VCaP (cell line): ENCODE results near the gene ARMC9.
"Not testable (repeated sequence)": the region's sequence is repeated elsewhere in the genome, so short reads cannot be mapped to it uniquely, and the experiment has no call there.

Experiments used
- H3K27ac ChIP-seq: fragments of 450-650 bp; 2 replicates; pipeline ENCODE4 v1.5.1; 2017
- TF ChIP-seq, protein P1 (sequence below): fragments of 450-650 bp; conservative IDR thresholded peaks from 2 replicates; pipeline ENCODE4 v1.5.1; 2017; ENCODE audit warnings: mild to moderate bottlenecking, moderate library complexity

ARMC9 gene

DNA sequence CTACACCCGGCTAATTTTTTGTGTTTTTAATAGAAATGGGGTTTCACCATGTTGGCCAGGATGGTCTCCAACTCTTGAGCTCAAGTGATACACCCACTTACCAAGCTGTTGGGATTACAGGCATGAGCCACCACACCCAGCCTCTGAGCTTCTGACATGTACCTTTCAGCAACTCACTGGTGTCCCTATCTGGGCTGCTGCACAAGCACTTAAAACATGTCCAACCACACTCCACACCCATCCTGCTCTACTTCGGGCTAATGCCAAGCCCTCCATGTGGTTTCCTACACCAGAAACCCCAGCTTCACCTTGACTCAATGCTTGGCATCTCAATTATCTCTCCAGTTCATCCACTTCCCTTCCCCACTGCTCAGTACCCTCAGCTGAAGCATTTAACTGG, 22.4 kb upstream of the ARMC9 start:
- TF ChIP-seq, protein P1, sequence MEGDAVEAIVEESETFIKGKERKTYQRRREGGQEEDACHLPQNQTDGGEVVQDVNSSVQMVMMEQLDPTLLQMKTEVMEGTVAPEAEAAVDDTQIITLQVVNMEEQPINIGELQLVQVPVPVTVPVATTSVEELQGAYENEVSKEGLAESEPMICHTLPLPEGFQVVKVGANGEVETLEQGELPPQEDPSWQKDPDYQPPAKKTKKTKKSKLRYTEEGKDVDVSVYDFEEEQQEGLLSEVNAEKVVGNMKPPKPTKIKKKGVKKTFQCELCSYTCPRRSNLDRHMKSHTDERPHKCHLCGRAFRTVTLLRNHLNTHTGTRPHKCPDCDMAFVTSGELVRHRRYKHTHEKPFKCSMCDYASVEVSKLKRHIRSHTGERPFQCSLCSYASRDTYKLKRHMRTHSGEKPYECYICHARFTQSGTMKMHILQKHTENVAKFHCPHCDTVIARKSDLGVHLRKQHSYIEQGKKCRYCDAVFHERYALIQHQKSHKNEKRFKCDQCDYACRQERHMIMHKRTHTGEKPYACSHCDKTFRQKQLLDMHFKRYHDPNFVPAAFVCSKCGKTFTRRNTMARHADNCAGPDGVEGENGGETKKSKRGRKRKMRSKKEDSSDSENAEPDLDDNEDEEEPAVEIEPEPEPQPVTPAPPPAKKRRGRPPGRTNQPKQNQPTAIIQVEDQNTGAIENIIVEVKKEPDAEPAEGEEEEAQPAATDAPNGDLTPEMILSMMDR, result no peak
- no peak overlapping the region for H3K27ac ChIP-seq

DNA sequence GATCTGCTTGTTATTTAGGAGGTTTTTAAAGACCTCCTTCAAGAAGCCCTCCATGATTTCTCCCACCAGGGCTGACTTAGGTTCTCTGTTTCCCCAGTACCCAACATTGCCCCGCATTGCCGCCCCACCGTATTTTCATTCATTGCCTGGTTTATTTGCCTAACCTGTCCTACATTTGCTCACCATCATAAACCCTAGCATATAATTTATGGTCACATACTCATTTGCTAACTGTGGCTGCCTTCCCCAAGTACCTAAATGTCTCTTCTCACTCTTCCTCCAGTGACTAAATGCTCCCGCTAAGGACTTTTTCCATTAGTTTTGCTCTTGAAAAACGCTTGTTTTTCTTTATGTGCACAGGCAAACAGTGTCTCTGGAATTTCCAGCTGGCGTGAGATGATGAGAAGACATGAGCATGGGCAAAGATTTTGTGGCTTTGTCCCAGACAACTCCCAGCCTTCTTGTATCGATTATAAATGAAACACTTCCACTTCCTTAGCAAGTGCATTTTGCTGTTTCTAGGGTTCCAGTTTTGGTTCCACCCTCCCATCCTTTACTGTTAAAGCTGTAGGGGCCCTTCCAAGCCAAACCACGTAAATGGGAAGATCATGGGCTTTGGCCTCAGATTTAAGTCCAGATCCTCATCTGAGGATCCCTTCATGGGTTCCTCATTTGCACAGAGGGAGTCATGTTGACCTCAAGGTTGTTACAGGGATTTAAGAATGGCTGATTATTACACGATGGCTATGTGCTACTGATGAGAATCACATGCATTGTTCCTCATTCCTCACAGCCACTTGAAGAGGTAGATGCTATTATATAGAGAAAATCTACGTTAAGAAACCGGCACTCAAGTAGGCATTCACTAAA, 21.0 kb upstream of the ARMC9 start:
- TF ChIP-seq, protein P1, result no peak

DNA sequence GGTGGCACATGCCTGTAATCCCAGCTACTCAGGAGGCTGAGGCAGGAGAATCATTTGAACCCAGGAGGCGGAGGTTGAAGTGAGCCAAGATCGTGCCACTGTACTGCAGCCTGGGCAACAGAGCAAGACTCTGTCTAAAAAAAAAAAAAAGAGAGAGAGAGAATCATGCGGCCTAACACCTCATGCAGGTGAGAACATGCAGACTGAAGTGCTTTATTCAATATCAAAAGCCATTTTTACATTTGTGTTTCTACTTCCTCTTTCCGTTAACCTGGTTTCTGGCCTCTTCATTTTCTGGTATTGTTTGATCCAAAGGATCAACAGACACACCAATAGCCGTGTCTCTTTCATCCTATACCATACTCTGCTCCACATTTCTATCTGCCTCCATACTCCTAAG, 19.6 kb upstream of the ARMC9 start:
- not testable (repeated sequence) for H3K27ac ChIP-seq

More for the DNA sequence above, 21.0 kb upstream of the ARMC9 start:
- H3K27ac ChIP-seq, result no peak overlapping the region

DNA sequence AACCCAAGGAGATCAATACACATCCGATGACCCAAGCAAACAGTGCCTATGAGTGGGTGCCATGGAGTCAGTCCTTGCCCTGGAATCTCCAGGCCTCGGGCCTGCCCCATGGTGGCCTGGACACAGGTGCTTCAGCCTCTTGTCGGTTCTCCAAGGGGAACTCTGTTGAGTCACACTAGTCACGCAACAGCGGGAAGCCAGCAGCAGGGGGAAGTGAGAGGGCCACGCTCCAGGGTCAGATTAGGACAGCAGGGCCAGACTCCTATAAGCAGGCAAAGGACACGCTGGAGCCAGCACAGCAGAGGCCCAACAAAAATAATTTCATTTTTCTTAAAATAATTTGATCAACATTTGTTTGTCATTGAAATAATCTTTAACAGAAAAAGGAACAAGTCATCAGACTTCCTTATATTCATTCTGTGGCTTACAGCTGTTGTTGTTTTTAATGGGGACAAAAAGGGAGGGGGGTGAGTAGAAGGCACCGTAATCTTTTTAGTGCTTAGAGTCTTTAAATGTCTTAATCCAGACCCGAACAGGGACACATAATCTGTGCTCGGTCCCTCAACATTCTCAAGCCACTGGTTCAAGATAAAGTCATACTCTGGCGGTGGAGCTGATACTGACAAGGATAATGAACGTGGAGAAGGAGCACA, 16.4 kb upstream of the ARMC9 start:
- TF ChIP-seq, protein P1, result no peak
- H3K27ac ChIP-seq, result no peak overlapping the region

DNA sequence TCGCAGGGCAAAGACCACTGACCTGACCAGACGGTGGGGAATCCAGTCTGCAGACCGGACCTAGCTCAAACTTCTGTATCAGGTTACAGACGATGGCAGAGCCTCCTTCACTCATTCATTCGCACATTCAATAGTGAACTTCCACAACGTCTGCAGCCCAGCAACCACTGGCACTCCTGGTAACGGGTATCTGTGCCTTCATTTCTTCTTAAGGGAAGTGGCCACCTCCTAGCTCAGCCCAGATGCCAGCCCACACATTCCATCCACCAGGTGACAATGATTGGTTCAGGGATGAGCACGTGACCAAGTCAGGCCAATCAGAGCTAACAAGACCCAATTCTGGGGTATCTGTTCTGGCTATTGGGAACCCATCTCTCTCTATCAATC, 15.9 kb upstream of the ARMC9 start:
- TF ChIP-seq, protein P1, result no peak
- H3K27ac ChIP-seq, result no peak overlapping the region

DNA sequence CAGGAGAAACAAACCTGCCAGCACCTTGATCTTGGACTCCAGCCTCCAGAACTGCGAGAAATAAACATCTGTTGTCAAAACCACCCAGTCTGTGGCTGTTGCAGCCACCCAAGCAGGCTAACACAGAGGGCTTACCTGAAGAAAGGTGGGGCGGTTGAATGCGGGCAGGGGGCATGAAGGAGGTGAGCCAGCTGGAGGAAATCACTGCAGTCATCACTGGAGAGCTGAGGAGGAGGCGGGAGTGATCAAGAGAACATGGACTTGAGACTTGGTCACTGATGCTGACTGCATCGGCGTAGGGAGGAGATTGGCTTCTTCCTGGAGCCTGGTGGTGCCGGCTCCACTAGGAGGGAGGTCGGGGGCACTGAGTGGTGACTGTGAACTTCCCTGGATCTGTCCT, 14.6 kb upstream of the ARMC9 start:
- H3K27ac ChIP-seq, result no peak overlapping the region

DNA sequence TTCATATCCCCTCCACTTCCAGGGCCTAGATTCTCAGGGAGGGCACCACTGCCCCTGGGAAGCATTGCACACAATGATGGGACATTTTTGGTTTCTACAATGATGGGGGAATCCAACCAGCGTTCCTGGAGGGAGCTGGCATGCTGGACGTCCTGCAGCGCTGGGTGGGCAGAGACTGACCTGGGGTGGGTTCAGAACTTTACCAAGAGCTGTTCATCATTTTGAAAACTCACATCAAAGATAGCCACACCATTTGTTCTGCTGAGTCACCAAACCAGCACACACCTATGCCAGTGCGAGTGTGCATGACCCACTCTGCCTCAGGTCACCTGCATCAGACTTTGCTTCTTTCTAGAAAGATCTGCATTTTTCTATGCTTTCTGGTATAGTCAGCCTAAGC, 14.1 kb upstream of the ARMC9 start:
- no peak overlapping the region for H3K27ac ChIP-seq
- TF ChIP-seq, protein P1, result no peak

More for the DNA sequence above, 14.6 kb upstream of the ARMC9 start:
- TF ChIP-seq, protein P1, result no peak
